Mesenchymal stem cell (in vitro differentiated cells and primary cell): ENCODE measurements around the gene SLC29A2.

Experiments
- DNase-seq: peaks from one replicate; pipeline ENCODE4 v3.0.0-alpha.2; 2013
- H2AFZ ChIP-seq: one replicate; pipeline ENCODE4 v1.6.1; 2013; ENCODE audit warnings: low read depth, mild to moderate bottlenecking, control low read depth, inconsistent platforms, low read length, moderate library complexity
- H2AK5ac ChIP-seq: 2 replicates; pipeline ENCODE4 v1.6.1; 2013; ENCODE audit warnings: low read length, moderate library complexity, mild to moderate bottlenecking, inconsistent platforms; ENCODE audit not compliant: severe bottlenecking
- H2BK120ac ChIP-seq: one replicate; pipeline ENCODE4 v1.6.1; 2013; ENCODE audit warnings: low read depth, mild to moderate bottlenecking, inconsistent platforms, low read length, moderate library complexity
- H2BK12ac ChIP-seq, 2 experiments: one replicate each; pipeline ENCODE4 v1.6.1; 2013; ENCODE audit warnings: inconsistent platforms in 2 of 2, low read length in 2 of 2, mild to moderate bottlenecking in 2 of 2, moderate library complexity in 2 of 2, control low read depth in 1 of 2
- H2BK15ac ChIP-seq: one replicate; pipeline ENCODE4 v1.6.1; 2013; ENCODE audit warnings: mild to moderate bottlenecking, low read depth, inconsistent platforms; ENCODE audit not compliant: poor library complexity, severe bottlenecking
- H2BK5ac ChIP-seq: 2 replicates; pipeline ENCODE4 v1.6.1; 2013; ENCODE audit warnings: low read depth, mild to moderate bottlenecking, low read length, control low read depth, inconsistent platforms; ENCODE audit not compliant: poor library complexity, severe bottlenecking
- H3K14ac ChIP-seq, 2 experiments: one replicate each; pipeline ENCODE4 v1.6.1; 2013; ENCODE audit warnings: inconsistent platforms in 2 of 2, low read length in 2 of 2, control low read depth in 1 of 2, mild to moderate bottlenecking in 1 of 2, moderate library complexity in 1 of 2
- H3K18ac ChIP-seq, 2 experiments: one replicate each; pipeline ENCODE4 v1.6.1; 2013; ENCODE audit warnings: inconsistent platforms in 2 of 2, low read length in 2 of 2, control low read depth in 1 of 2, low read depth in 1 of 2, mild to moderate bottlenecking in 1 of 2
- H3K23ac ChIP-seq, 2 experiments: one replicate each; pipeline ENCODE4 v1.6.1; 2013; ENCODE audit warnings: inconsistent platforms in 2 of 2, low read length in 2 of 2, mild to moderate bottlenecking in 2 of 2, moderate library complexity in 2 of 2, control low read depth in 1 of 2
- H3K27ac ChIP-seq: 2 replicates; pipeline ENCODE4 v1.5.1; 2013; ENCODE audit warnings: mild to moderate bottlenecking, moderate library complexity, low read length, control low read depth, inconsistent platforms; ENCODE audit not compliant: poor library complexity, severe bottlenecking
- H3K27me3 ChIP-seq, 2 experiments: 2 replicates each; pipeline versions ENCODE4 v1.6.1 to v1.7.0; 2013; ENCODE audit warnings: low read length in 2 of 2, mild to moderate bottlenecking in 2 of 2, moderate library complexity in 2 of 2, control low read depth in 1 of 2, inconsistent platforms in 1 of 2; ENCODE audit not compliant: control insufficient read depth in 1 of 2, insufficient read depth in 1 of 2
- H3K36me3 ChIP-seq, 2 experiments: 2 replicates each; pipeline versions ENCODE4 v1.6.1 to v1.7.0; 2013; ENCODE audit warnings: low read length in 2 of 2, control low read depth in 1 of 2, inconsistent platforms in 1 of 2, low read depth in 1 of 2, mild to moderate bottlenecking in 1 of 2; ENCODE audit not compliant: insufficient read depth in 2 of 2, control insufficient read depth in 1 of 2
- H3K4ac ChIP-seq, 2 experiments: one replicate each; pipeline ENCODE4 v1.6.1; 2013; ENCODE audit warnings: inconsistent platforms in 2 of 2, low read length in 2 of 2, mild to moderate bottlenecking in 2 of 2, moderate library complexity in 2 of 2, control low read depth in 1 of 2, low read depth in 1 of 2
- H3K4me1 ChIP-seq: 2 replicates; pipeline ENCODE4 v1.6.1; 2013; ENCODE audit warnings: low read depth, low read length, control low read depth; ENCODE audit not compliant: control insufficient read depth, insufficient read depth
- H3K4me2 ChIP-seq: 2 replicates; pipeline ENCODE4 v1.6.1; 2013; ENCODE audit warnings: low read length, mild to moderate bottlenecking, inconsistent platforms; ENCODE audit not compliant: poor library complexity, severe bottlenecking
- H3K4me3 ChIP-seq, 2 experiments: 2 replicates each; pipeline versions ENCODE4 v1.5.1 to v1.7.0; 2013; ENCODE audit warnings: low read length in 2 of 2, mild to moderate bottlenecking in 2 of 2, control low read depth in 1 of 2, low read depth in 1 of 2; ENCODE audit not compliant: insufficient read depth in 1 of 2
- H3K79me1 ChIP-seq: replicated peaks from 2 replicates; pipeline ENCODE4 v1.6.1; 2013; ENCODE audit warnings: mild to moderate bottlenecking, control low read depth, low read length, inconsistent platforms; ENCODE audit not compliant: poor library complexity, severe bottlenecking
- H3K9ac ChIP-seq: 2 replicates; pipeline ENCODE4 v1.7.0; 2013; ENCODE audit warnings: mild to moderate bottlenecking, low read length, moderate library complexity
- H3K9me3 ChIP-seq: 2 replicates; pipeline ENCODE4 v1.7.0; 2013; ENCODE audit warnings: mild to moderate bottlenecking, low read length; ENCODE audit not compliant: control insufficient read depth
- H4K8ac ChIP-seq: one replicate; pipeline ENCODE4 v1.6.1; 2013; ENCODE audit warnings: inconsistent platforms, mild to moderate bottlenecking, low read length, moderate library complexity
- H4K91ac ChIP-seq: one replicate; pipeline ENCODE4 v1.6.1; 2013; ENCODE audit warnings: mild to moderate bottlenecking, low read length, inconsistent platforms
- WGBS: methylation state at CpG from one replicate; pipeline ENCODE4 v1.1.7; 2013; ENCODE audit warnings: mixed read lengths; 5-methylcytosine and 5-hydroxymethylcytosine counted together

SLC29A2 gene

DNA sequence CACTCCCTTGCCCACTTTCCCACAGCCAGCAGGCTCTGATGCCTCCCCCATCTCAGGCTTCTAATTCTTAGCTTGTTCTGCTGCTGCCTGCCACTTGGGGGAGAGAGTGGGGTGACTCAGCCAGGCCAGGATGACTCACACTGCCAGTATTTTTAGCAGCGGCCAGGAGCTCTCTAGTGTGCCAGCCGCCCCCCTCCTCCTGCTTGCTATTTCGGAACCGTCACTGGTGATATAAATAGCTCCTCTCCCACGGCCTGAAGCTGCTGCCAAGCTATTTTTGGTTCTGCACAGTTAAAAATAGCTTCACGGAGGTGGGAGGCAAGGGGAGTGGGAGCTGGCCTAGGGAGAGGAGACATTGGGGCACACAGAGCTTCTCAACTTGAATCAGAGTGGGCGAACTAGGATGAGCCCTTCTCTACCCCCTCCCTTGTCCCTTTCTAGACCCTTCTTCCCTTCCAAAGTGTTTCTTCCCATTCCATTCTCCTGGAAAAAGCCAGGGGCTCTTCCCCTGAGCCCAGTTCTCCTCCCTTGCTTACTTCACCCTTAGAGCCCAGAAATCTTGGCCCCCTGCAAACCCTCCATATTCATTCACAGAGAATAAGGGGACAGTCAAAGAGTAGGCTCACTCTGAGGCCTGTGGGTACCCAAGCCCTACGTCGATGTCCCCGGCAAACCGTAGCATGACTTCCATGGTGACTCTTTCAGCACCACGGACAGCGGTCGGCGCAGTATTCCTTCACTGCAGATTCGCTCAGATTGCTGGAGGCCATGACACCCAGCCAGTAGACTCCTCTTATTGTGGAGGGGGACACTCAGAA, 46.8 kb upstream of the SLC29A2 start:
- Histone ChIP-seq H2BK15ac (no peak overlapping the region), H3K4me2 (peak overlapping the region; percentile 4), H2BK120ac (no peak overlapping the region), H3K27me3 (peaks cover 34 to 58% of the 10 kb centered on the region in 2 experiments), H3K36me3 (no peaks in the 10 kb centered on the region), H3K4me3 (peak overlapping the region in 1 of 2 experiments; percentile 41), H2BK12ac (no peak overlapping the region), H3K79me1 (no peaks in the 10 kb centered on the region), H3K4me1 (peaks cover 11% of the 10 kb centered on the region), H3K23ac (no peak overlapping the region), H3K27ac (no peak overlapping the region), H4K8ac (no peak overlapping the region), H3K4ac (no peak overlapping the region), H2AK5ac (no peak overlapping the region), H2AFZ (no peak overlapping the region), H4K91ac (no peak overlapping the region), H3K14ac (no peak overlapping the region), H3K9ac (no peak overlapping the region), H3K18ac (no peak overlapping the region), H3K9me3 (no peaks in the 10 kb centered on the region), H2BK5ac (no peak overlapping the region)
- WGBS, result 5% methylated on average over 16 of the region's 16 CpGs
- peak; percentile 98 for DNase-seq

DNA sequence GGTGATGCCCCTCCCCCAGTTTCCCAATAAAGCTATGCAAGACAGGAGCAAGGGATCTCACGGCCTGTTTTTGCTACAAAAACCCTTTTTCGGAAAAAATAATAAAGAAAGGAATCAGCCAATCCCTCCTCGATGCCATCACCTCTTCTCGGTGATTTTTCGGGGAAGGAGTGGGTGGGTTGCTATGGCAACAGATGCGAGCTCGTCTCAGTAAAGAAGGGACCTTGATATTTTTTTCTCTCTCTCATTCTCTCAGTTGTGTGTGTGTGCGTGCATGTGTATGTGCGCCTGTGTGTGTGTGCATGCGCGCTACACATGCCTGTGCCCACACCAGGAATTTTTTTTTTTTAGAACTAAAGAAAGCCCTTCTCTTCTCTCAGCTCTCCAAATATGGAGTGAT, 45.4 kb upstream of the SLC29A2 start:
- Histone ChIP-seq H3K4me3 (no peak overlapping the region), H2BK12ac (no peak overlapping the region), H3K14ac (no peak overlapping the region), H4K91ac (no peak overlapping the region), H2AFZ (no peak overlapping the region), H2AK5ac (no peak overlapping the region), H4K8ac (no peak overlapping the region), H3K4me1 (peaks cover 11% of the 10 kb centered on the region), H3K9me3 (no peaks in the 10 kb centered on the region), H3K27me3 (peaks cover 42 to 66% of the 10 kb centered on the region in 2 experiments), H2BK120ac (no peak overlapping the region), H3K36me3 (no peaks in the 10 kb centered on the region), H3K27ac (no peak overlapping the region), H2BK15ac (no peak overlapping the region), H3K79me1 (no peaks in the 10 kb centered on the region), H2BK5ac (no peak overlapping the region), H3K23ac (no peak overlapping the region), H3K4me2 (no peak overlapping the region), H3K9ac (no peak overlapping the region), H3K18ac (no peak overlapping the region), H3K4ac (no peak overlapping the region)
- DNase-seq, result no peak
- 57% methylated on average over 6 of the region's 11 CpGs for WGBS

DNA sequence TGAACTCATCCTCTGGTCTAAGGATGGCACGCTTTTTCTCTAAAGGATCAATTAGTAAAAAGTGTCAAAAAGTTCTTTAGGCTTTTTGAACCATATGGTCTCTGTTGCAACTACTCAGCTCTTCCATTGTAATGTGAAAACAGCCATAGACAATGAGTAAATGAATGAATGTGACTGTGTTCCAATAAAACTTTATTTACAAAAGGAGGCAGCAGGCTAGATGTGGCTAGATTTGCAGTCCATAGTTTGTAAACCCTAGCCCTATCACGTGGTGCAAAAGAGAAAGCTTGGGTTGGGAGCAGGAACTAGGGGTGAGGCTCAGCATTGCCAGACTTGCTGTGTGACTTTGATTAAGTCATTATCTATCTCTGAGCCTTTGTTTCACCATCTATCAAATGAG, 43.9 kb upstream of the SLC29A2 start:
- no peak overlapping the region for H4K8ac ChIP-seq
- H3K4me3 ChIP-seq, result no peak overlapping the region
- no peak overlapping the region for H2BK12ac ChIP-seq
- no peak overlapping the region for H2AFZ ChIP-seq
- H3K23ac ChIP-seq, result no peak overlapping the region
- H3K4me2 ChIP-seq, result no peak overlapping the region
- 63% methylated on average over 2 of the region's 2 CpGs for WGBS
- H2BK5ac ChIP-seq, result no peak overlapping the region
- no peak overlapping the region for H2BK120ac ChIP-seq
- H3K27me3 ChIP-seq, result peaks cover 48 to 73% of the 10 kb centered on the region in 2 experiments
- H3K27ac ChIP-seq, result no peak overlapping the region
- H3K36me3 ChIP-seq, result no peaks in the 10 kb centered on the region
- no peak overlapping the region for H3K9ac ChIP-seq
- no peaks in the 10 kb centered on the region for H3K79me1 ChIP-seq
- H3K9me3 ChIP-seq, result no peaks in the 10 kb centered on the region
- H3K14ac ChIP-seq, result no peak overlapping the region
- H3K4me1 ChIP-seq, result peaks cover 9% of the 10 kb centered on the region
- DNase-seq, result no peak
- no peak overlapping the region for H3K18ac ChIP-seq
- no peak overlapping the region for H3K4ac ChIP-seq
- no peak overlapping the region for H2AK5ac ChIP-seq
- no peak overlapping the region for H4K91ac ChIP-seq
- H2BK15ac ChIP-seq, result no peak overlapping the region

DNA sequence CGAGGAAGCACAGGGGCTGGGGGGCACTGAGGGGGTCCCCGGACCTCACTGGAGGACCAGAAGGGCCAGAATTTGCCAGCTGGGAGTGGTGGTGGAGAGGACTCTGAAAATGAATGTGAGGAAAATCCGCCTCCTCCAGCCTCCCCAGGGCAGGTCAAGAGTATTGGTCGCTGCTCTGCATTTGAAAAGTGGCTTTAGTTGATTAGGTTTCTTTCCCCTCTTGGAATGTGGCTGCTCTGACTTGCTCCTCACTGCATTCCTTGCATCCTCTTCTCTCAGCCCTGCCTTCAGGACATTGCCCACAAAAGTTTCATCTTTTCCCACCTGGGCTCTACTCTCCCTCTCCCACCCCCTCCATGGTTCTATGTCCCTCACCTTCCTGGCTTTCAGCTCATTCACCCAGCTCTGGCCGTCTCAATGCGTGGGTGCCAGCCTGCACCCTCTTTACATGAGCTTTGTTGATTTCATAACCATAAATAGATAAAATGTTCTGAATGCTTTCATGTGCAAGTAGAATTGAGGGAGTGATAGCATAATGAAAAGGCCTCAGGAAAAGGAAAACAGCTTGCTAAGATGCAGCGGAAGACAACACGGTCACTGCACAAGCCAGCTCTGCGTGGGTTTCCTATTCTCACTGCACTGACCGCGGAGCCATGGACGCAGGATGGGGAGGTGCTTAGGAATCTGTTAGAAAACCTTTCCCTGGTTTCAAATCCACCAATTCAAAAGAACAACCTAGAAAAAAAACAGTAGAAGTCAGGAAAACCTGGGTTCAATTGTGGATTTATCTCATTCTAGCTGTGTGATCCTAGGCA, 42.8 kb upstream of the SLC29A2 start:
- H3K23ac ChIP-seq, result peak overlapping the region in 1 of 2 experiments; percentile 34
- H3K36me3 ChIP-seq, result no peaks in the 10 kb centered on the region
- no peak overlapping the region for H2BK15ac ChIP-seq
- H3K14ac ChIP-seq, result no peak overlapping the region
- no peak overlapping the region for H3K4ac ChIP-seq
- no peak overlapping the region for H2BK120ac ChIP-seq
- H2BK12ac ChIP-seq, result no peak overlapping the region
- H3K18ac ChIP-seq, result no peak overlapping the region
- no peak overlapping the region for H3K4me3 ChIP-seq
- H4K8ac ChIP-seq, result no peak overlapping the region
- peaks cover 49 to 73% of the 10 kb centered on the region in 2 experiments for H3K27me3 ChIP-seq
- no peak overlapping the region for H2AK5ac ChIP-seq
- H3K4me2 ChIP-seq, result no peak overlapping the region
- H3K4me1 ChIP-seq, result peaks cover 9% of the 10 kb centered on the region
- no peaks in the 10 kb centered on the region for H3K9me3 ChIP-seq
- H3K9ac ChIP-seq, result no peak overlapping the region
- no peak for DNase-seq
- 45% methylated on average over 8 of the region's 12 CpGs for WGBS
- no peaks in the 10 kb centered on the region for H3K79me1 ChIP-seq
- no peak overlapping the region for H4K91ac ChIP-seq
- H3K27ac ChIP-seq, result no peak overlapping the region
- H2BK5ac ChIP-seq, result no peak overlapping the region
- H2AFZ ChIP-seq, result no peak overlapping the region
